Stimulated activated CD4-positive, alpha-beta T cell treated with anti-CD3 and anti-CD28 coated beads, Interleukin-4, amount 100 ng/mL, for 48 hours (primary cell): ENCODE results near the gene PSRC1.
A peak's percentile ranks its signal among the peaks of the same experiment; 100 is the strongest.
"Not testable (repeated sequence)": the region's sequence is repeated elsewhere in the genome, so short reads cannot be mapped to it uniquely, and the experiment has no call there.

ENCODE experiments used
- DNase-seq, 2 donors: peaks; one replicate each; pipeline ENCODE4 v3.0.0-alpha.2; 2020; ENCODE audit warnings: low read depth in 2 of 2

PSRC1 gene

DNA sequence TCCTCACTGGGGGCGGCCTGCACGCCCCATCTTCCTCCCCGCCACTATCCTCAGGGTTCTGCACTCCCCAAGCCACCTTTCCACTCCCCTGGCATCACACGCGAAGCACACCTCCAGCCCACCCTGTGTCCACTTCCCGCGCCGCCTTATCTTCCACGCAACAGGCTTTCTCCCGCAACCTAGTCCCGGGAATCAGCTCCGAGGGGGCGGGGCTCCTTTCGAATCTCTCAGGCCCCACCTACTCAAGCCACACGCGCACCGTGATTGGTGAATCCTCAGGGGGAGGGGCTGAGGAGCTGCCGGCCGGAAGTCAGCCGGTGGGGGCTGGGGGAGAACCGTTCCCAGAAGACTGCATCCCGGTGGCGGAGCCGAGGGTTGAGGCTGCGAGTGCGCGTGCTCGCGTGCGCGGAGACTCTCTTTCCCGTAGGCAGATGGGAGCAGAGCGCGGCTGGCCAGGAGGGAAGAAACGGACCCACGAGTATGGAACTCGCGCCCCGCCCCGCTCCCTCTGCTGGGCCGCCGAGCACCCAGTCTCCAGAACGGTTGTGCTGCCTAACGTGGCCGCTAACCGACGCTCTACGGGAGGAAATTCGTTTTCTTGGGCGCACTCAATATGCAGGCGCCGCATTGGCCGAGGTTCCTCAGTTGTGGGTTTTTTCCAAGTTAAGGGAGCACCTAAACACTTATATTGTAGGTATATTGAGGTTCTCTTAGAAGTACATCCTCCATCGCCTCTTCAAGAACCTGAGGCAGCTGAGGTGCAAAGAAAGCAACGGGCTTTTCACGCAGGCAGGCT, at the start of gene PSRC1:
PSRC1 (minus strand) TSS at position 194 of the 796 bp plus-strand sequence.
- DNase-seq: peak; percentile 87 to 90

DNA sequence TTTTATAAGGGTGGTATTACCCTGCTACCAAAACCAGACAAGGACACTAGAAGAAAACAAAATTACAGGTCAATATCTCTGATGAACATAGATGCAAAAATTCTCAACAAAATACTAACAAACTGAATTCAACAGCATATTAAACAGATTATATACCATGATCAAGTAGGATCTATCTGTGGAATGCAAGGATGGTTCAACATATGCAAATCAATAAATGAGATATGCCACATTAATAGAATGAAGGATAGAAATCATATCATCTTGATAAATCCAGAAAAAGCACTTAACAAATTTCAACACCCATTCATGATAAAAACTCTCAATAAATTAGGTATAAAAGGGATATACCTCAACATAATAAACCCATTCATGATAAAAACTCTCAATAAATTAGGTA, 48.2 kb upstream of the PSRC1 start:
- no peak for DNase-seq

DNA sequence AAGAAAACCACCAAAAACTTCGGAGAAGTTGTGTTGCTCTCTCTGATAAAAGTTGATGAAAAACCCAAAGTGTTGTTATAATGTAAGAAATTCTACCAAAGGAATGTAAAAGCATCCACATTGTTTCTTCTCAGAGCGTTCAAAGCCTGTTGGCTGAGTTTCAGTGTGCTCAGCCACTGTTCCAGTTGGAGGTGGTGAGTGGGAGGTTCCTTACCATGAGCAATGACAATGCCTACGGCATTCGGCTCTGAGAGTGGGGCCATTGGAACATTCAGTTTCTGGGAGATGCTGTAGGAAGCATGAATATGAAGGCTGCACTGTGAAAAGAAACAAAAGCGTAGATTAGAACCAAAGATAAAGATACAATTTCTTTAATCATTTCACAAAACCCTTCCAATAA, 44.3 kb upstream of the PSRC1 start:
- no peak for DNase-seq

DNA sequence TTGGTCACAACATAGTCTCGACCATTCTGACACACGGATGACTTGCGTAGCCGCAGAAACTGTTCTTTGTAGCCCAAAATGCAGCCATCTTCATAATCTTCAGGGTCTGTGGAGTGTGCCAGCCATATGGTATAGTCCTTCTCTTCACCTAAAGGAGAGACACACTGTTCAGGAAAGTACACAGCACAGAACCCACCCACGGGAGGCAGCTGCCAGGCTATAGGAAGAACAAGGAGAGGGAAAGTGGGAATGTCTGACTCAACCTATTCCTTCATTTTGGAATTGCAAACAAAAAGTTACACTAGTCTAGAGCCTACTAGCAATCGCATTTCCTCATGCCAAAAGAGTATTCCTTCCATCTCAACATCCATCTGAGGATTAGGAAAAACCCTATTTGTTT, 40.0 kb upstream of the PSRC1 start:
- no peak for DNase-seq

DNA sequence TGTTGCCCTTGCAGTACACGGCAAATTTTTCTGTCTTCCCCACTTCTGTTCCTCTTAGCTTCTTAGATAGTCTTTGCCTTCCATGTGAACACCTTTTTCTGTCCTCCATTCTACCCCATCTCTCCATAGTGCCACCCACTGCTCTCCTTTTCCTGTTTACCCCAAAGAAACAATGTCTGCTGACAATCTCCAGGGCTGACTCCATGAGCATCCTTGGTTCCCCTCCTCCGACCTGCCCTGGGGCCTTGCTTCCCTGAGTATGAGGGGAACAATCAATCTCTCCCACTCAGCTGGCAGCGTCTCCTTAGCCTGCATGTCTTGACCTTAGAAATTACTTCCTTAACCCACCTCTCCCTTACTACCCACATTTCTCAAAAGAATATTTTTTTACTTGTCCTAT, 36.2 kb upstream of the PSRC1 start:
- no peak for DNase-seq

DNA sequence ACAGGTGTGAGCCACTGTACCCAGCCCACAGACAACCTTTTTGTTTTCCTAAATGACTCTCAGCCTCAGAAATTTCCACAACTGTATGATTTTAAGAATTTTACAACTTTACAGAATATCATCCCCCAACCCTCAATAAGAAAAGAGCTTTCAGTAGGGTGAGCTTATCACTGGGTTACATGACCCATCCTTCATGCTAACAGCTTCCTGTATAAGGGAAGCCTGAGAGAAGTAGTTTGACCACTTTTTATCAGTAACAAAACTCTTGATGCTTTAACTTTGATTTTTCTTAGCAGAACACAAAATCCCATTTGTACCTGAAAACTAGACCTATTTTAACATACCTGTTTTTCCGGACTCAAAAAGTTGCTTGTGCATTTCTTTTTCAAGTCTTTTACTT, 33.6 kb upstream of the PSRC1 start:
- DNase-seq: no peak

DNA sequence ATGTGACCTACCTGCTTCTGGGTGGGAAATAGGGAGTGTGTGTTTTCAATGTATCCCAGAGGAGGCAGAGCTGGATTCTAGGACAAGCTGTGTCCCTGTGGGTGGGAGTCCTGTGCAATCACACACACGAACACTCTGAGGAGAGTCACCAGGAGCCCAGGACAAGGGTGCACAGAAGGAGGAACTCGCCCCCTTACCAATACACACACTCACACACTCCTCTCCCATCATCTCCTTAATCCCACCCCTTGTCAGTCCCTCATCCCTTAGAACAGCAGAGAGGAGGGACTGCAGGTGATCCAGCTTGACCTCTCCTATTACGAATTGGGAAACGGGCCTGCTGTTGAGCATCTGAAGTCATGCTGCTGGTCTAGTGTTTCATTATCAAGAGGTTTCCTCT, 32.3 kb upstream of the PSRC1 start:
- DNase-seq: no peak

DNA sequence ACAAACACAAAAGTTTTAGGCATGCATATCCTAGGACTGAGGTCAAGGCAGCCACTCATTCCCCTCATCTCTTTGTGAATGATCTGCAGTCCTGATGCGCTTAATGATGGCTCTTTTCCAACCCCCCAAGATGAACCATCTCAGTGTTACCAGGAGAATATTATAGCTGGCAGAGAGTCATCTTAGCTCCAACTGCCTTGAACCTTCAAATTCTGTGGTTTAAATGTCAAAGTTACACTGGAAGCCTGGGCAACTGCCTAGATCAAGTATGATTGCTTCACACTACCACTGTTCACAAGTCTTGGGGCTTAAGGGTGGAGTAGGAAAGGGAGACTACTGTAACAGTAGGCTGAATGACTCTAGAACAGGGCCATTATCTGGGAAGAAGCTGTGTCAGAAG, 31.9 kb upstream of the PSRC1 start:
- DNase-seq: no peak

DNA sequence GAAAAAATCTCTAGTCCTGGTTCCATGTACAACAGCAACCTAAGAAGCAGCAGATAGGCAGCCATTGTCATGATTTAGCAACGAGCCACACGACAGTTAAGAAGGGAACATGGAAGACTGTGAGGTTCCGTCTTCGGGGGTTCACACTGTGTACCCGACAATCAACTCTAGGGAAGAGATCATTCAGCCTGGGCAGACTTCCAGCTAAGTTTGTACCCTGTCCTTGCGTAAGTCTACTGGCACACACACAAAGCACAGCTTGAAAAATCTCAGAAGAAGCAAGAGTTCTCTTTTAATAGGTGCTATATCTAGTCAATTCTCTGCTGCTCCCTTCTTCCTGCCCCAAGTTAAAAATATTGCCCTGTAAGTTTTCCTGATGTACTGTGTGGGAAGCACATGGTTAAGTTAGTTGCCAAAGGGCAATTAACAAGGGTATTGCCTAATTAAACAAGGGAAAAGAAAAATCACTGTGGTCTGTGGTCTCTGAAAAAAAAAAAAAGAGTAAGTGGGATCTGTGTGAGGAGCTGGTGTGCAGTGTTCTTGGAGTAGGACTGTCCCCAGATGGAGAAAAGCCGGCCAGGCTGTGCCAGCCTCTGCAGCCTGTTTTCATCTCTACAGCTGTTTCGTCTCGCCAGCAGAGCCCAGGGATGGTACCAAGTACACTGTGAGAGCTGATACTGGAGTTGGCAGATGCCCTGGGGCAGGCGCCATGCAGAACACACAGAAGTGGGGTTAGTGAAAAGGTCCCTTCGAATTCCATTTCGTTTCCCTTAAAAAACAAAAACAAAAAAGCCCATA, 30.2 kb upstream of the PSRC1 start:
- DNase-seq: no peak

DNA sequence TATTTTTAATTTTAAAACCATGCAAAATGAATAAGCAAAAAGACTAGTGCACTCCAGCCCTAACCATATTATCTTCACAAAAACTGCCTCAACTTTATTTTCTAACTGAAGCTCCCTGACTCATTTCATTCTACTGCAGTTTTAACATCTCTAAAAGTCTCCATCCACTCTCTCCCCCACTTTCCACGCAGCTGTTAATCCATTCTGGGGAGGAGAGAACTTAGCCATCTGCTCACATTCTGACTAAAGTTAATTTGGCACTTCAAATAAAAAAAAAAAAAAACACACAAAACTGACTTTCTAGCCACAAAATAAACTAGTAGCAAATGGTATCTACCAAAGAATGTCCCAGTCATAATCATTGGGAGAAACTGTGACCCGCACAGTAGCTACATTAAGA, 29.3 kb upstream of the PSRC1 start:
- no peak for DNase-seq

DNA sequence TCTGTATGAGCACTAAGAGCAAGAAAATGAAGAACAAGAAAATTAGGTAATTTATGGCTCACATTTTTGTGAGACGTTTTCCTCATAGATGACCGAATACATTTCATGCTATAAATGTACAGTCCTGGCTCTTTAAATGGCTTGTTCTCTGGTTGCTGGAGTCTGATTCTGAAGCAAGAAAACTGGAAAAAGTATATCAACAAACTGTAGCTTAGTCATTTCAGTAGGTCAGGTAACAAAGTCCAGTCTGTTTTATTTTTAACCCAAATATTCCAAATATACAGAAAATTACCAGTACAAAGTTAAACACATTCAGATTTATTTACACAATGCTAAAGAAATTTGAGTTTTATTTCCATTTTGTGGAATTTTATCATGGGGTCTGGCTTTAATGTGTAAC, 26.4 kb upstream of the PSRC1 start:
- no peak for DNase-seq

DNA sequence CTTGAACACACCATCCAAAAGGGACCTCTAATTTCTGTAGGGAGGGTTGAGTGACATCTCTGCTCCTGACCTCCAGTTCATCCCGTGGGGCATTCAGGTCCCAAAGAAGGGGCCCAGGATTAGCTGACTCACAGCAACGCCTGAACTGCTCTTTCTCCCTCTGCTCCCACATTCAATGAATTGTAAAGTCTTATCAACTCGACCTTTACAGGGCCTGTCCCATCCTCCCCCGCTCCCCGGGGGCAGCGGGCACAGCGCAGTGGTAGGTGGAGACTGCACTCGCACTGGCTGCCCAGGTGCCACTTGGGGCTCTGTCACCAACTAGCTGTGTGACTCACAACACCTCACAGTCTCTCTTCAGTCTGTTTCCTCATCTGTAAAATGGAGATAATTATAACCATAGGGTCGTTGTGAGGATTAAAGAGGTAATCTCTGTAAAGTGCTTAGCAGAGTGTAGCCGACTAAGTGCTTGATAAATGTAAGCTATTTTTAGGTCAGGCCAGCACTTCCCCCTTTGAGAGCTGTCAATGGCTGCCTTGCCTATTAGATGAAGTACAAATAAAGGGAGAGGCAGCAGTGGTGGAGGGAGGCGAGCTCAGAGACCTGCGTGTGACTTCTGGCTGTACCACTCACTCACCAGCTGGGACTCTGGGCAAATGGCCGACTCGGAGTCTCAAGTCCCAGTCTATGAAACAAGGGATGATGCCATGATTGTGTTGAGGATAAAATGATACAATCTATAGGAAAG, 24.5 kb upstream of the PSRC1 start:
- no peak for DNase-seq

DNA sequence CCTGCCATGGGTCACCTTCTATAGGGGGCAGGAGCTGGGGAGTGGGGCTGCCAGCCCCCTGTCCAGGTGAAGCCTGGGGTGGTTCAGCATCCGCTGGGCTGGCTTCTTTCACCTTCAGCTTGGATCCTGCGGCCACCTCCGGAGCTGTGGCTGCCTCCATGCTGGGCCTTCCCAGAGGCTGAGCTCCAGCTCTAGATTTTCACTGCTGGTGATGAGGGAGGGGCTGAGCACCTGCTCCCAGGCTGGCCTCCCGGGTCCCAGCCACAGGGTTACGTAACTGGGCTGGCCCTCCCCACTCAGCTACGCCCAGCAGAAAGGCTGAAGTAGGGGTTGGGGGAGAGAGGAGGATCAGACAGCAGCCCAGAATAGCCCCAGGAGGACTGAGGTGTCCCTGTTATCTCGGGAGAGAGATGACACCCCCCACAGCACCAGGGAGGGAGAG, 23.9 kb upstream of the PSRC1 start, which contains the start of gene MYBPHL:
MYBPHL (minus strand) TSS at position 180 of the 442 bp plus-strand sequence; CDS start at position 160, 20 bp downstream.
- no peak for DNase-seq

DNA sequence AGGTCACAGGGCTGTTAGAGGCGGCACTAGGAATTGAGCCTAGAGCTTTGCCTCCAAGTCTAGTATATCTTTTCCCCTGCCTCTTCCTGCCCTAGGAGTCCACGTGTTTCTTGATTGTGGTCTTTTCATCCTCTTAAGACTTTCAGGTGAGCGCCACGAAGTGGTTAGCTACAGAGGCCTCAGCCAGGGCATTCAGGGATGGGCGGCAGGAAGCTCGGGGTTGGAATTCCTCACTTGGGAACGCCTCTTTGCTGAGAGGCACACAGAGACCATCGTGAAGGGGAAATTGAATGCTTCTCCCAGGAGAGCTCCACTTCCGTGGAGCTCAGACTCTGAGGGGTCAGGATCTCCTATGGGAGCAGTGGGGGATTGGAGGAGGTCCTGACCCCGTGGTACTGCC, 23.0 kb upstream of the PSRC1 start:
- DNase-seq: not testable (repeated sequence)

DNA sequence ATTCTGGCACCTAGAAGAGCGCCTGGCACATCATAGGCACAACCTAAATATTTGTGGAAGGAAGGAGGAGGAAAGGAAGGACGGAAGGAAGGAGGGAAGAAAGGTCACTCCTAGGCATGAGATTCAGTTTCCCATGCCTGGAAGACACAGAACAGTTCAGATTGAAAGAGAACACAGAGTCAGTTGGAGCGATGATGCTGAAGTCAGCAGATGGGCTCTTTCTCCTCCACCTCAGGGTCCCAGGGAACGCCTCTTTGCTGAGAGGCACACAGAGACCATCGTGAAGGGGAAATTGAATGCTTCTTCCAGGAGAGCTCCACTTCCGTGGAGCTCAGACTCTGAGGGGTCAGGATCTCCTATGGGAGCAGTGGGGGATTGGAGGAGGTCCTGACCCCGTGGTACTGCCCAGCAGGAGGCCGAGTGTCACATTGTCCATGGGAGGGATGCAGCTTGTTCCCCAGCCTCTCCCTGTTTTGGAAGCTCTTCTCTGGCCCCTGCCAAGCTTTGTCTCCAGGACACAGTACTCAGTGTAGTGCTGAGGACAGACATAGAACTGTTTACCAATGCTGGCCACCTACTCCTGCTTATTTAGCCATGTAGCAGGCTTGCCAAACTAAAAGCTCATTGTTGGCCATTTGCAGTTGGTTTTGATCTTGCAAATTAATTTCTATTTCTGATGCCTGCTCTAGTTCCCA, 21.4 kb upstream of the PSRC1 start:
- DNase-seq: no peak

DNA sequence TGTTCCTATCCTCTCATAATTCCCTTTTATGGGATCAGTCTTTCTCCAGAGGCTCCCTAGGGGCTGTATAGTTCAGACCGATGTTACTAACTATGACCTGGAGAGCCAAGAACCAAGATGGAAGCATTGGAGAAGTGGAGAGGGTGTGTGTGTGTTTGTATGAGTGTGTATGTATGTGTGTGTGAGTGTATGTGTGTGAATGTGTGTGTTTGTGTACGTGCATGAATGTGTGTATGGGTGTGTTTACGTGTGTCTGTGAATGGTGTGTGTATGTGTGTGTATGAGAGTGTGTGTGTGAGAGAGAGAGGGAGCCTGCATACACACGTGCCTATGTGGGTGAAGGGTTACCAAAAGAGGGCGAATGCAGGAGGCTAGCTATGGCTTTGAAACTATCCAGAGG, 18.9 kb upstream of the PSRC1 start:
- DNase-seq: no peak

DNA sequence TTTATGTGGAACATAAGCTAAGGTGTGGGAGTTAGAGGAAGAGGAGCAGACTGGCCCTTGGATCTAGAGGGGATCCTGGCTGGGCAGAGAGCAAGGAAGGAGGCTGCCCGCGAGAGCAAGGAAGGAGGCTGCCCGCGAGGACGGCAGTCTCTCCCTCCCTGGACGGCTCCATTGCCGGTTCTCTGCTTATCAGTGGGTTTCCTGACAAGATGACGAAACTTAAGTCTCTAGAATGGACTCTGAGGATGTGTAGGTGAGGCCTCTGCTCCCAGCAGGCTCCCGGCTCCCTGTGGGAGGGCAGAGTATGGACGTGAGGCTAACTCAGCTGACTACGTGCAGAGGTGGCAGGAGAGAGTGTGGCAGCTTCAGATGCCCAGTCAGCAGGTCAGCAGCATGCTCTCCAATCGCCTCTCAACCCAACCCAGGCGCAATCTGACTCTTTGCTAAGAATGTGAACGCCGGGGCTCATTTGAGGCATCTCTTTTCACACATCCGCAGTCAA, 17.8 kb upstream of the PSRC1 start:
- DNase-seq: no peak

DNA sequence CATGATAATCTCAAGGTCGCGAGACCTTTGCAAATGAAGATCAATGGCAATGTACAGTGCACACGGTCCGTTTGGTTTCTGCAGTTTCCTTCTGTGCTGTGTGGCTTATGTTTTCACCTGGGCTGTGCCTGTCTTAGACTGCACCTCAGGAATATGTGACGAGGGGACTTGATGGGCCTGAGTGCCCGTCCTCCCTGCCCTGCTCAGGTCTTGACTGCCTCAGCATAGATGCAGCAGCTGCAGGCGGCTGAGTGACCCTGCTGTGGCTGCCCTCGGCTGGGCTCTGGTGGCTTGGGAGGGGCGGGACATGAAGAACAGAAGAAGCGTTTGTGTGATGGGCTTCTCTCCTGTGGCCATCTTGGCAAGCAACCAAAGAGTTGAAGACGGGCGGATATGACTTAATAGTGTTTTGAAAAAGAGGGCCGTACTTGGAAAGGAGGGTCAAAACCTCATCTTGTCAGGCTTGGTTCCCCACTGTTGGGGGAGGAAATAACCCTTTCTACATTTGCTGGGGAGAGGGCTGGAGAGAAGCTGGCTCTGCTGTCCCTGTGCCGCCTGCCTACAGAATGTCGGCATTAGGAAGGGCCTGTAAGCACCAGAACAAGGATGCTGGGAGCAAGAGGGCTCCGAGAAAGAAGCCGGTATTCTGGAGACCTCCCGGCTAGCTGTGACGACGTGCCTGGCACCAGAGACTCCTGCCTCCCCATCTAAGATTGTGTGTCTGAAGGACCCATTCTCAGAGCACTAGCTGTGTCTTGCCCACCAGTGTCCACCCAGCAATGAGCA, 16.8 kb upstream of the PSRC1 start:
- no peak for DNase-seq

DNA sequence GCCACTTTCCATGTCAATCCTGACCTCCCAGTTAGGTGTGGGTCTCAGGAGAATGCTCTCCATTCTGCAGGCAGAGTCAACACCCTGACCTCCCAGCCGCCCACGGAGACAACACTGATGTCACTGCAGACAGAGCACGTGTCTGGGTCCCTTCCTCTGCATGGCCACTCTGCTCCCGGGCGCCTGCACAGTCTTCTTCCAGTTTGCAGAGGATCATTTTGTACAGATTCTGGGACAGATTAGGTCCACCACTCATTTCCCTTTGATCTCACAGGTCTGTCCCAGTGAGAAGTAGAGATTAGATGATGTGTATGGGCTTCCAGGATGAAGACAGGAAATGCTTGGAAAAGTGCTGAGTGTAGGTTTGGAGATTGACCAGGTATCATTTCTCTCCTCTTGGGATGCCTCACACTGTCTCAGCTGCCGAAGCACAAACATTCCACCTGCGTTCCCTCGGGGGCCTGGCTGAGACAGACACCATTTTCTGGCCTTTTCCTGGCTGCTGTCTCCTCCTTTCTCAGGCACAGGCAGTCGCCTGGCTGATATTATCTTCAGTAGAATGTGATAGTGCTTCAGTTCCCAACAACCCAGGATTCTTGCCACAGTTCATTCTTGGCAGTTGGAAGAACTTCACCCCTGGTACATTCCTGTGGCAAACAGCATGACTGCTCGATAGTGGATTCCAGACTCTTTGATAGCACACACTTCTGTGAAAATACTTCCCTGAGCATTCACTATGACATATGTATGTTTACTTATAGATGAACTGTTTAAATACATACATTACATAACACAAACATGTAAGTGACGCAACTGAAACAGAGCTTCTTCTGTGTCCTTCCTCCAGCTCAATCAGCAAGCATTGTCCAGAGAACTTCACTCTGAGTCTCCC, 16.0 kb upstream of the PSRC1 start:
- DNase-seq: peak in 1 of 2 donors; percentile 21

DNA sequence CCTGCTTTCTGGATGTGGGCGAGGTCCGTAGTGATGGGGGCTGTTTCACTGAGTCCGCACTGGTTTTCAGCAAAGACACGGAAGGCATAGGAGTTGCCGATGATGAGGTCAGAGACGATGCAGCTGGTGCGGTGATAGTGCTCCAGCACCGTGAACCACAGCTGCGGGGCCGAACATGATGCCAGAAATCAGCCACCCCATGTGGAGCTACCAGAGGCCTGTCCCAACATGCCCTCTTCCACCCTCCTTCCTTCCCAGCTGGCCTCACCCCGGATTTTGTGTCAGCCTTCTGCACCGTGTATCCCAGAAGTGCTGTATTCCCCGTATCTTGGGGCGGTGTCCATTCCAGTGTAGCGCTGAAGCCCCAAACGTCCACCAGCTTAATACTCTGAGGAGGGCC, 13.8 kb upstream of the PSRC1 start:
- no peak for DNase-seq
